Activated CD8-positive, alpha-beta memory T cell treated with anti-CD3 and anti-CD28 coated beads, Interleukin-2, amount 10 ng/mL, durations not matched to agents 7 days and 5 days (primary cell): ENCODE measurements around the gene FKBP5. TPM values are rescaled to one million over a fixed set of nuclear protein-coding genes. Genes with fewer than 3 reads are reported as not detected.
"Not testable (repeated sequence)": the region's sequence is repeated elsewhere in the genome, so short reads cannot be mapped to it uniquely, and the experiment has no call there.

ENCODE experiments used
- ATAC-seq: fragments of 150-1000 bp; cut with Tn5 transposase; one replicate; pipeline ENCODE4 v1.10.0; 2021; ENCODE audit warnings: moderate library complexity
- CTCF ChIA-PET: fragments of 350-600 bp; sonication (Branson Sonifier 250); formaldehyde crosslinking; loops from one replicate; lab custom pipeline; 2021; ENCODE audit warnings: antibody characterized with exemption; lab: Charles Lee
- DNase-seq: peaks from one replicate; pipeline ENCODE4 v3.0.0-alpha.2; 2020
- H3K27ac Mint-ChIP-seq: one replicate; pipeline ENCODE4 v1.8.0; 2021; ENCODE audit warnings: mild to moderate bottlenecking, mixed read lengths
- H3K27me3 Mint-ChIP-seq: one replicate; pipeline ENCODE4 v1.8.0; 2021; ENCODE audit warnings: mixed read lengths
- H3K36me3 Mint-ChIP-seq: one replicate; pipeline ENCODE4 v1.8.0; 2021; ENCODE audit warnings: mild to moderate bottlenecking, mixed read lengths
- H3K4me1 Mint-ChIP-seq: one replicate; pipeline ENCODE4 v1.8.0; 2021; ENCODE audit warnings: mixed read lengths
- H3K4me3 Mint-ChIP-seq: one replicate; pipeline ENCODE4 v1.8.0; 2021; ENCODE audit warnings: mild to moderate bottlenecking, moderate library complexity, mixed read lengths
- H3K9me3 Mint-ChIP-seq: one replicate; pipeline ENCODE4 v1.8.0; 2022; ENCODE audit warnings: low read depth, mixed read lengths
- total RNA-seq, 2 experiments: library from RNA; stranded (reverse); gene quantifications; one replicate each; pipeline ENCODE4 v1.2.3, GENCODE V29; 2021

The FKBP5 gene
- total RNA-seq, 2 experiments from 2014 or later = 53.8 to 70.6 TPM

GRCh38 chr6:35698858-35699257, 10.1 kb upstream of the FKBP5 start:
- no peak for DNase-seq
- H3K4me1 Mint-ChIP-seq = peaks cover 3% of the 10 kb centered on the region
- peaks cover 9% of the 10 kb centered on the region for H3K36me3 Mint-ChIP-seq
- ATAC-seq = no peak
- H3K27me3 Mint-ChIP-seq = no peaks in the 10 kb centered on the region
- H3K27ac Mint-ChIP-seq = no peak overlapping the region
- CTCF ChIA-PET = interaction anchor here (1.5 kb wide), 1 partner anchor 38 kb away, joined by 7 read pairs; the partner anchor contains the start of gene ARMC12
- no peak overlapping the region for H3K4me3 Mint-ChIP-seq
- peaks cover 2% of the 10 kb centered on the region for H3K9me3 Mint-ChIP-seq

- H3K36me3 Mint-ChIP-seq, DNase-seq, H3K9me3 Mint-ChIP-seq, ATAC-seq, H3K4me3 Mint-ChIP-seq, H3K27me3 Mint-ChIP-seq, CTCF ChIA-PET, H3K4me1 Mint-ChIP-seq, H3K27ac Mint-ChIP-seq: not testable (repeated sequence)
Observed at GRCh38 chr6:35698430-35698829, 9.7 kb upstream of the FKBP5 start.

GRCh38 chr6:35694462-35694861, 5.7 kb upstream of the FKBP5 start:
- DNase-seq (no peak), ATAC-seq (no peak)
- no peak overlapping the region for H3K4me3 Mint-ChIP-seq
- peaks cover 6% of the 10 kb centered on the region for H3K4me1 Mint-ChIP-seq
- no peaks in the 10 kb centered on the region for H3K27me3 Mint-ChIP-seq
- H3K36me3 Mint-ChIP-seq = peaks cover 4% of the 10 kb centered on the region
- peaks cover 2% of the 10 kb centered on the region for H3K9me3 Mint-ChIP-seq
- CTCF ChIA-PET = no interaction called here
- H3K27ac Mint-ChIP-seq = no peak overlapping the region

- no peak overlapping the region for H3K4me3 Mint-ChIP-seq
- ATAC-seq (no peak), DNase-seq (no peak)
- H3K4me1 Mint-ChIP-seq = peaks cover 16% of the 10 kb centered on the region
- H3K27me3 Mint-ChIP-seq = no peaks in the 10 kb centered on the region
- H3K9me3 Mint-ChIP-seq = peaks cover 2% of the 10 kb centered on the region
- CTCF ChIA-PET = interaction anchor here (16.3 kb wide), 1 partner anchor 41 kb away, joined by 195 read pairs; the partner anchor contains the start of gene ARMC12
- peaks cover 5% of the 10 kb centered on the region for H3K36me3 Mint-ChIP-seq
- no peak overlapping the region for H3K27ac Mint-ChIP-seq
Observed at GRCh38 chr6:35691027-35691824, 2.5 kb upstream of the FKBP5 start.

- H3K4me3 Mint-ChIP-seq = no peak overlapping the region
- peaks cover 19% of the 10 kb centered on the region for H3K4me1 Mint-ChIP-seq
- no peak for ATAC-seq
- peaks cover 5% of the 10 kb centered on the region for H3K36me3 Mint-ChIP-seq
- CTCF ChIA-PET = interaction anchor here (16.3 kb wide), 1 partner anchor 42 kb away, joined by 195 read pairs; the partner anchor contains the start of gene ARMC12
- peaks cover 2% of the 10 kb centered on the region for H3K9me3 Mint-ChIP-seq
- no peak overlapping the region for H3K27ac Mint-ChIP-seq
- DNase-seq = no peak
- no peaks in the 10 kb centered on the region for H3K27me3 Mint-ChIP-seq
Observed at GRCh38 chr6:35690484-35690883, 1.8 kb upstream of the FKBP5 start.

GRCh38 chr6:35690006-35690405, 1.3 kb upstream of the FKBP5 start:
- not testable (repeated sequence) for DNase-seq, H3K27ac Mint-ChIP-seq, ATAC-seq, H3K36me3 Mint-ChIP-seq, H3K9me3 Mint-ChIP-seq, H3K27me3 Mint-ChIP-seq, H3K4me3 Mint-ChIP-seq
- peaks cover 22% of the 10 kb centered on the region for H3K4me1 Mint-ChIP-seq
- CTCF ChIA-PET = interaction anchor here (16.3 kb wide), 1 partner anchor 43 kb away, joined by 195 read pairs; the partner anchor contains the start of gene ARMC12

GRCh38 chr6:35687658-35688604, 784 bp downstream of the FKBP5 start:
- no peaks in the 10 kb centered on the region for H3K27me3 Mint-ChIP-seq
- peak; percentile 59 for ATAC-seq
- peaks cover 9% of the 10 kb centered on the region for H3K36me3 Mint-ChIP-seq
- peak overlapping the region; percentile 89 for H3K27ac Mint-ChIP-seq
- peak; percentile 77 for DNase-seq
- H3K4me1 Mint-ChIP-seq = peaks cover 20% of the 10 kb centered on the region
- CTCF ChIA-PET = interaction anchor here (1.0 to 16.3 kb wide), 10 partner anchors 9 to 104 kb away, joined by 3 to 195 read pairs (median 4); partner anchors contain the start of gene ARMC12
- H3K4me3 Mint-ChIP-seq = peak overlapping the region; percentile 89
- H3K9me3 Mint-ChIP-seq = no peaks in the 10 kb centered on the region

GRCh38 chr6:35686873-35687555, 1.7 kb downstream of the FKBP5 start:
- Mint-ChIP-seq H3K27ac (peak overlapping the region; percentile 89), H3K27me3 (no peaks in the 10 kb centered on the region), H3K4me1 (peaks cover 27% of the 10 kb centered on the region), H3K36me3 (peaks cover 12% of the 10 kb centered on the region), H3K4me3 (peak overlapping the region; percentile 89), H3K9me3 (no peaks in the 10 kb centered on the region)
- CTCF ChIA-PET = interaction anchor here (0.6 to 16.3 kb wide), 9 partner anchors 9 to 103 kb away, joined by 3 to 195 read pairs (median 4); partner anchors contain the start of gene ARMC12
- DNase-seq = no peak
- no peak for ATAC-seq

GRCh38 chr6:35686436-35686835, 2.3 kb downstream of the FKBP5 start:
- Mint-ChIP-seq H3K27ac (no peak overlapping the region), H3K4me1 (peaks cover 32% of the 10 kb centered on the region), H3K9me3 (no peaks in the 10 kb centered on the region), H3K27me3 (no peaks in the 10 kb centered on the region), H3K4me3 (peak overlapping the region; percentile 89), H3K36me3 (peaks cover 12% of the 10 kb centered on the region)
- ATAC-seq (no peak), DNase-seq (no peak)
- CTCF ChIA-PET = interaction anchor here (0.8 to 16.3 kb wide), 8 partner anchors 8 to 133 kb away, joined by 3 to 195 read pairs (median 4); partner anchors contain the start of gene ARMC12

GRCh38 chr6:35683267-35683666, 5.4 kb downstream of the FKBP5 start:
- DNase-seq = no peak
- Mint-ChIP-seq H3K27me3 (no peaks in the 10 kb centered on the region), H3K4me3 (no peak overlapping the region), H3K36me3 (peaks cover 32% of the 10 kb centered on the region), H3K4me1 (peaks cover 42% of the 10 kb centered on the region), H3K27ac (no peak overlapping the region), H3K9me3 (no peaks in the 10 kb centered on the region)
- CTCF ChIA-PET = interaction anchor here (0.6 to 16.3 kb wide), 5 partner anchors 11 to 92 kb away, joined by 3 to 195 read pairs (median 4); partner anchors contain the start of gene ARMC12
- no peak for ATAC-seq

- Mint-ChIP-seq H3K36me3 (peaks cover 37% of the 10 kb centered on the region), H3K4me1 (peaks cover 46% of the 10 kb centered on the region), H3K9me3 (no peaks in the 10 kb centered on the region), H3K27ac (no peak overlapping the region), H3K4me3 (no peak overlapping the region), H3K27me3 (no peaks in the 10 kb centered on the region)
- CTCF ChIA-PET = interaction anchor here (0.9 to 16.3 kb wide), 5 partner anchors 12 to 102 kb away, joined by 4 to 195 read pairs (median 5); partner anchors contain the start of gene ARMC12
- DNase-seq (no peak), ATAC-seq (peak; percentile 59)
Observed at GRCh38 chr6:35681298-35681697, 7.4 kb downstream of the FKBP5 start.

GRCh38 chr6:35679399-35679798, 9.3 kb downstream of the FKBP5 start:
- no peak for ATAC-seq

More at GRCh38 chr6:35679399-35679798, 9.3 kb downstream of the FKBP5 start:
- Mint-ChIP-seq H3K36me3 (peaks cover 36% of the 10 kb centered on the region), H3K27ac (no peak overlapping the region), H3K27me3 (no peaks in the 10 kb centered on the region), H3K4me3 (no peak overlapping the region), H3K4me1 (peaks cover 50% of the 10 kb centered on the region), H3K9me3 (no peaks in the 10 kb centered on the region)
- DNase-seq = no peak
- CTCF ChIA-PET = interaction anchor here (16.3 kb wide), 1 partner anchor 53 kb away, joined by 195 read pairs; the partner anchor contains the start of gene ARMC12
